Activated CD4-positive, alpha-beta memory T cell treated with anti-CD3 and anti-CD28 coated beads, Interleukin-2, amount 10 ng/mL, durations not matched to agents 7 days and 5 days (primary cell): ENCODE measurements around the gene KMT2C. TPM values are rescaled to one million over a fixed set of nuclear protein-coding genes. Genes with fewer than 3 reads are reported as not detected.

Source experiments
- CTCF ChIA-PET: fragments of 350-600 bp; sonication (Branson Sonifier 250); formaldehyde crosslinking; loops from one replicate; lab custom pipeline; 2021; ENCODE audit warnings: antibody characterized with exemption, inconsistent platforms; lab: Charles Lee
- POLR2A ChIA-PET: fragments of 350-600 bp; sonication (Branson Sonifier 250); formaldehyde crosslinking; loops from one replicate; lab custom pipeline; 2021; ENCODE audit warnings: antibody characterized with exemption; lab: Charles Lee
- DNase-seq: peaks from one replicate; pipeline ENCODE4 v3.0.0-alpha.2; 2020
- H3K27ac Mint-ChIP-seq: one replicate; pipeline ENCODE4 v1.8.0; 2021; ENCODE audit warnings: mild to moderate bottlenecking, mixed read lengths
- H3K27me3 Mint-ChIP-seq: one replicate; pipeline ENCODE4 v1.8.0; 2021; ENCODE audit warnings: mixed read lengths
- H3K36me3 Mint-ChIP-seq: one replicate; pipeline ENCODE4 v1.8.0; 2021; ENCODE audit warnings: low read depth, mixed read lengths
- H3K4me1 Mint-ChIP-seq: one replicate; pipeline ENCODE4 v1.8.0; 2021; ENCODE audit warnings: mixed read lengths
- H3K4me3 Mint-ChIP-seq: one replicate; pipeline ENCODE4 v1.8.0; 2021; ENCODE audit warnings: mild to moderate bottlenecking, mixed read lengths
- H3K9me3 Mint-ChIP-seq: one replicate; pipeline ENCODE4 v1.8.0; 2021; ENCODE audit warnings: mixed read lengths
- total RNA-seq, 2 experiments: library from RNA; stranded (reverse); gene quantifications; one replicate each; pipeline ENCODE4 v1.2.3, GENCODE V29; 2021

Gene KMT2C
- total RNA-seq, 2 experiments from 2014 or later: 58.9 to 63.4 TPM

DNA sequence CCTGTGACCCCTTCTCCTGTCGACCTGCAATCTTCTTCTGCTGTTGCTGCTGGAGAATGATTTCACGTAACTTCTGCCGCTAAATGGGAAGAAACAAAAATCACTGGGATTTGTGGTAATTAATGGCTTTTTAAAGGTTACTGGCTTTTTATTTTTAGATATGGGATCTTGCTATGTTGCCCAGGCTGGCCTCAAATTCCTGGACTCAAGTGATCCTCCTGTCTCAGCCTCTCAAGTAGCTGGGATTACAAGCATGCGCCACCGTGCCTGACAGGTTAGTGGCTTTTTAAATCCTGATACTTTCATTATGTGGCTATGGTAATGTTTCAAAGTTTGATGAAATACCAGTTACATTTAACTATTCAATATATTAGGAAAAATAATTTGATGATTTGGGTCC is 255.8 kb downstream of the KMT2C start:
- H3K27me3 Mint-ChIP-seq: no peaks in the 10 kb centered on the region
- CTCF ChIA-PET: no interaction called here

DNA sequence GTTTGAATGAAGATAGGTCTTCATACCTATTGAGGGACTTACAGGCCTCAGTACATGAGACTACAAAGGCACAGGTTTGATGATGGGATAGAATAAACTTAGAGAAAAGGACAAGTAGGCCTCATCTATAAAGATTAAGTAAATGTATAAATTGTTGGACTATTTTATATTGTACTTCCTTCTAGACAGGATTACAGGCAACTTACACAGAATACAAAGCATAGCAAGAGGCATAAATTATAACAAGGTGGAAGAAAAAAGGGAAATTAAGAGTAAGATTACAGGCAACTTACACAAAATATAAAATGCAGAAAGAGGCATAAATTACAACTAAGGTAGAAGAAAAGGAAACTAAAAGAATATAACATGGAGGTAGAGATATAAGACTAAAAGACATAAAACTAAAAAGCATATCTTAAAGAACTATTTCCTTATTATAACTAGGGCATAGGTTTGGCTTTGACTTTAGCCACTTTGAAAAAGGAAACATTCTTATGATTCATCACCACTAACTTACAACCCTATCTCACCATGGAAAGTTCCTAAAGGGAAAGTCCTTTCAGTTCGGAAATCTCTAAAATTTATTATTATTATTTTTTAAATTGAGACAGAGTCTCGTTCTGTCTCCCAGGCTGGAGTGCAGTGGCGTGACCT is 257.3 kb downstream of the KMT2C start:
- DNase-seq: no peak
- Mint-ChIP-seq H3K4me3 (no peak overlapping the region), H3K9me3 (no peaks in the 10 kb centered on the region), H3K36me3 (peaks cover 70% of the 10 kb centered on the region), H3K27me3 (no peaks in the 10 kb centered on the region), H3K4me1 (peaks cover 20% of the 10 kb centered on the region), H3K27ac (no peak overlapping the region)
- POLR2A ChIA-PET: no interaction called here
- CTCF ChIA-PET: interaction anchor here (0.6 to 0.7 kb wide), 2 partner anchors 77 to 220 kb away, joined by 3 to 4 read pairs; no protein-coding TSS in a partner anchor

More for the DNA sequence above, 255.8 kb downstream of the KMT2C start:
- no peak overlapping the region for H3K27ac Mint-ChIP-seq
- H3K9me3 Mint-ChIP-seq: no peaks in the 10 kb centered on the region
- H3K36me3 Mint-ChIP-seq: peaks cover 72% of the 10 kb centered on the region
- peaks cover 20% of the 10 kb centered on the region for H3K4me1 Mint-ChIP-seq
- POLR2A ChIA-PET: no interaction called here
- no peak overlapping the region for H3K4me3 Mint-ChIP-seq
- no peak for DNase-seq

DNA sequence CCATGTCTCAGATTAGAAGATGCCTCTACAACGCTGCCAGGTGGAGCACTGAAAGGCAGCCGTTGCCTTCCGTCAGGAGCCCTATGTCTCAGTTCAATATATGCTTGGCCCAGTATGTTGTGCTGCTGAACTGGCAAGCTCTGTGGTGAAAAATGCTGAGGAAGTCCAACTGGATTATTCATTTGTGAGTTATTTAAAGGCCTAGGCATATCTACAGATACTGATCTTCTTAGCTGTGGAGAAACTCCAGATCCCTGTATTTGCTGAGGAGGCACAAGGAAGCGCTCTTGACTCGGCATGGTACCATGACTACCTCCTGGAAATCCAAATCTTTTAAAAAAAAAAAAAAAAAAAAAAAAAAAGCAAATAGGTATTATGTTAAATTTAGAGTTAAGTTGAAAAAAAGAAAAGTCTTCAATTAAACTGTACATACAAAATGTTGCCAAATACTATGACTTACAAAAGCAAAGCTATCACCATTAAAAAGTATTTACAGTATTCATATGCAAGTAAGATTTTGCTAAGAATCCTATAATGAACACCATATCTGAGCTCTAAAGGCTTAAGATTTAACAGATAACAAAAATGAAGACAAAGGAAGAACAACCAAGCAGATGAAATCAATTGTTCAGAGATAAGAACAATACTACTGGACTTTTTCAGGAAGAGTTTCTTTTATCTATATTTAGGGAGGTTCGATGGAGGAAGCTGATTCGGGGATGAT is 258.0 kb downstream of the KMT2C start:
- DNase-seq: no peak
- POLR2A ChIA-PET: no interaction called here
- Mint-ChIP-seq H3K36me3 (peaks cover 68% of the 10 kb centered on the region), H3K9me3 (no peaks in the 10 kb centered on the region), H3K4me1 (peaks cover 20% of the 10 kb centered on the region), H3K4me3 (no peak overlapping the region), H3K27ac (no peak overlapping the region), H3K27me3 (no peaks in the 10 kb centered on the region)
- CTCF ChIA-PET: interaction anchor here (0.6 to 0.7 kb wide), 2 partner anchors 76 to 221 kb away, joined by 3 to 4 read pairs; no protein-coding TSS in a partner anchor

DNA sequence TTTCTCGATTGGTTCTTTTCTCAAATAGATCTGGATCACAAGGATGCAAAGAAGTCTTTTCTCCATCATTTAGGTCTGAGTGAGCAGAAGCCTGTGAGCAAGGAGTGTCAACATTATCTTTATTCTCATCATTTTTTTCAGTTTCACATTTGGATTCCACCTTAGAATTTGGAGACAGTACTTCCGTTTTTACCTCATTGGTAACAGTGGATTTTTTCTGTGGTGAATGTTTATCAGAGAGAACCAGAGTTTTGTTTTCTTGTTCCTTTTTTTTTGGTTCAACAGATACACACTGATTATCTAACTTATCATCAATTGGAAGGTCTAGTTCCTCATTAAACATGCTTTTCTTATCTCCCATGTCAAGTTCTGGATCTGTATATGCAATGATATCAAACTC is 259.0 kb downstream of the KMT2C start:
- Mint-ChIP-seq H3K27ac (no peak overlapping the region), H3K36me3 (peaks cover 59% of the 10 kb centered on the region), H3K4me3 (no peak overlapping the region), H3K9me3 (no peaks in the 10 kb centered on the region), H3K4me1 (peaks cover 20% of the 10 kb centered on the region), H3K27me3 (no peaks in the 10 kb centered on the region)
- POLR2A ChIA-PET: no interaction called here
- no peak for DNase-seq
- CTCF ChIA-PET: no interaction called here

- no peak for DNase-seq
- CTCF ChIA-PET: interaction anchor here (1.6 kb wide), 1 partner anchor 39 kb away, joined by 3 read pairs; no protein-coding TSS in a partner anchor
- POLR2A ChIA-PET: no interaction called here
- Mint-ChIP-seq H3K4me1 (peaks cover 19% of the 10 kb centered on the region), H3K27me3 (no peaks in the 10 kb centered on the region), H3K27ac (no peak overlapping the region), H3K4me3 (no peak overlapping the region), H3K36me3 (peaks cover 41% of the 10 kb centered on the region), H3K9me3 (no peaks in the 10 kb centered on the region)
Observed at GRCh38 chr7:152173372-152174070, 262.3 kb downstream of the KMT2C start.

DNA sequence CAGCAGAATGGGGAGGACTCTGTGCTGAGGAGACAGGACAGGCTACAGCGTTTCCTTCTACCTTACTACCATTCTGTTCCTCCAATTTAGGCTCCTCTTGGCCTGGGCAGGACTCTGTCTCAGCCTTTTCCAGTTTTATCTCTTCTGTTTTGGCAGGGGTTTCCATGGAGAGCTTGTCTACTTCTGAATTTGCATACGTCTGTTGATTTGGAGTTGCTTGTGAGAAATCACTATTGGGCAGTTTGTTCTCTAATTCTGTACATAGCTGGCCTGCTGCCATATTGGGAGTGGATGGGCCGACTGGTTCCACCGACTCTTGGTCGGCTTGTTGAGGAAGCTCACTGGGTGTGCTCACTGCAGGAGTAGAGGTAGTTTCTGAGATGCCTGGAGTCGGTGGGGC is 273.5 kb downstream of the KMT2C start:
- Mint-ChIP-seq H3K36me3 (peaks cover 46% of the 10 kb centered on the region), H3K4me1 (peaks cover 5% of the 10 kb centered on the region), H3K27ac (no peak overlapping the region), H3K9me3 (no peaks in the 10 kb centered on the region), H3K27me3 (no peaks in the 10 kb centered on the region), H3K4me3 (no peak overlapping the region)
- no peak for DNase-seq
- ChIA-PET CTCF (no interaction called here), POLR2A (no interaction called here)

GRCh38 chr7:152161171-152161570 is 274.6 kb downstream of the KMT2C start:
- no peaks in the 10 kb centered on the region for H3K9me3 Mint-ChIP-seq
- peaks cover 40% of the 10 kb centered on the region for H3K36me3 Mint-ChIP-seq
- peaks cover 5% of the 10 kb centered on the region for H3K4me1 Mint-ChIP-seq
- no peak overlapping the region for H3K4me3 Mint-ChIP-seq
- no peak overlapping the region for H3K27ac Mint-ChIP-seq
- no peaks in the 10 kb centered on the region for H3K27me3 Mint-ChIP-seq
- ChIA-PET POLR2A (no interaction called here), CTCF (interaction anchor here (2.2 kb wide), 1 partner anchor 16 kb away, joined by 9 read pairs; no protein-coding TSS in a partner anchor)
- no peak for DNase-seq

DNA sequence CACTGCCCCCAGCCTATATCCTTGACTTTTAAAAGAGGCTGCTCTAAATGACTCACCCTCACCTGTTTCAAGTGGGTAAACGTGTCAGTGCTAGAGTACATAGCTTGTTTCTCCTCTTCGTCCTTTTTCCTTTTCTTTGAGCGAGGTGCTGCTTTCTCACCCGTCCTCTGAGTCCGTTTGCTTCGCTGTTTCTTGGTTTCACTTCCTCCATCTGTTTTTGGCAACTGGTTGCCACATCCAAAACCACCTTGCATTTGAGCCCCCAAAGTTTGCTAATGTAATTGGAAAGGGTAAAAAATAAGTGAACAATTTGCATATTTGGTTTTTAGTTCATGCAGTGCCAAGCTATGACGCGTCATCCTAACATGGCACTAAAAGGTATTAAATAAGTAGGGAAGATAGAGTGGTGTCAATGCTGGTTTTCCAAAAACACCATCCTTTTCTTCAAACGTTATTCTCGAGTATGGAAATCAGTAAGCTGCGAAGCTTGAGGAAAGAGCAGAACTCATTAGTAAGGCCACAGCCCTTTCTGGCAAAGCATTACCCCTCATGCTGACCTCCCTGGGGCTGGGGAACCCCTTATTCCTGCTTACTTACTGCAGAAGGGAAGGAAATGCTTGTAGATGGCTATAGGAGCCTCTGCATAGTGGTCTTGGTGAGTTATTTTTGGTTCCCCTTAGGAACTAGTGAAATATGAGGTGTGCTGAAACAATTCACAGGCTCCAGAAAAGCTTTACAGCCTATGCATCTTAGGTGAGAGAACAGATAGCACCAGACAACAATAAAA is 276.8 kb downstream of the KMT2C start:
- Mint-ChIP-seq H3K4me1 (peaks cover 5% of the 10 kb centered on the region), H3K9me3 (no peaks in the 10 kb centered on the region), H3K36me3 (peaks cover 51% of the 10 kb centered on the region), H3K4me3 (no peak overlapping the region), H3K27me3 (no peaks in the 10 kb centered on the region), H3K27ac (peak overlapping the region; percentile 60)
- POLR2A ChIA-PET: interaction anchor here (1.2 kb wide), 1 partner anchor 14 kb away, joined by 3 read pairs; no protein-coding TSS in a partner anchor
- no peak for DNase-seq
- CTCF ChIA-PET: no interaction called here

DNA sequence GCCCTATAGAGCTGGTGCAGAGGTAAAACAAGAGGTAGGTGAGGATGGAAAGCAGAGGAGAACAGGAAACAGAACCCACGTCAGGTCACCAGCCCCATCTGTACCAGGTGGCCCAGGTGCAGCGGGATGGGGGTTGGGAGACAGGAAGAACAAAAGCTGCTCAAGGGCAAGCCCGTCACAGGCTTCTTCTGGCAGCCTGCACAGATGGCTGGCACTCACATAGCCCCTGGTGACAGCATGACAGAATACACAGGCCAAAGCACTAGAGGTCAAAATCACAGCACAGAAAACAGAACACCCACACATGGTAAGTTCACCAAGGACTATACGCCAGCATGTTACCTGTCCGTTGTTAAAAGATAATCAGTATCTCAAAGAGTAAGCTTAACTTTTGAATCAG is 283.5 kb downstream of the KMT2C start:
- H3K27ac Mint-ChIP-seq: no peak overlapping the region
- no peak for DNase-seq
- peaks cover 4% of the 10 kb centered on the region for H3K4me1 Mint-ChIP-seq
- CTCF ChIA-PET: interaction anchor here (1.2 kb wide), 1 partner anchor 12 kb away, joined by 3 read pairs; no protein-coding TSS in a partner anchor
- no peaks in the 10 kb centered on the region for H3K27me3 Mint-ChIP-seq
- no peak overlapping the region for H3K4me3 Mint-ChIP-seq
- no peaks in the 10 kb centered on the region for H3K9me3 Mint-ChIP-seq
- POLR2A ChIA-PET: no interaction called here
- H3K36me3 Mint-ChIP-seq: peaks cover 52% of the 10 kb centered on the region

- no peak for DNase-seq
- H3K36me3 Mint-ChIP-seq: peaks cover 61% of the 10 kb centered on the region
- H3K27ac Mint-ChIP-seq: no peak overlapping the region
- ChIA-PET CTCF (no interaction called here), POLR2A (interaction anchor here (0.6 kb wide), 1 partner anchor 14 kb away, joined by 3 read pairs; no protein-coding TSS in a partner anchor)
- H3K9me3 Mint-ChIP-seq: no peaks in the 10 kb centered on the region
- H3K4me1 Mint-ChIP-seq: peaks cover 26% of the 10 kb centered on the region
- H3K27me3 Mint-ChIP-seq: no peaks in the 10 kb centered on the region
- no peak overlapping the region for H3K4me3 Mint-ChIP-seq
Observed at GRCh38 chr7:152149363-152149762, 286.4 kb downstream of the KMT2C start.

DNA sequence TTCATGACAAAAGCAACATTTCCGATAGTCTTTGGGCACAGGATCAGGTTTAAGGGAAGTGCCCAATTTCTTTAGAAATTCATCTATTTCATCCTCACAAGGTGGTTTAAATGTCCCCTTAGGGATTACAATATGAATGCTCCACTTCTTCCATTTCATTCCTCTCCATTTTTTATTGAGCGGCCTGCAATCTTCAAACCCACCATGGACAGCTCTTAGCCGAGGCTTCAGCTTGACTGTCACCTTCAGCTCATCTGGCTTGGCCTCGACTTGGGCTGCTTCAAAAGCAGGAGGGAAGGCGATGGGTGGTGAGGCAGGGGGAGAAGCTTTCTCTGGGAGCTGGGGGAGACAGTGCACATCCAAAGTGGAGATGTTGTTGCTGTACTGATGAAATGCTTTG is 287.1 kb downstream of the KMT2C start:
- ChIA-PET POLR2A (no interaction called here), CTCF (no interaction called here)
- H3K4me1 Mint-ChIP-seq: peaks cover 32% of the 10 kb centered on the region
- no peaks in the 10 kb centered on the region for H3K9me3 Mint-ChIP-seq
- peaks cover 59% of the 10 kb centered on the region for H3K36me3 Mint-ChIP-seq
- DNase-seq: no peak
- no peak overlapping the region for H3K27ac Mint-ChIP-seq
- no peak overlapping the region for H3K4me3 Mint-ChIP-seq
- no peaks in the 10 kb centered on the region for H3K27me3 Mint-ChIP-seq

GRCh38 chr7:152145853-152146466 is 289.8 kb downstream of the KMT2C start:
- Mint-ChIP-seq H3K36me3 (peaks cover 67% of the 10 kb centered on the region), H3K27me3 (no peaks in the 10 kb centered on the region), H3K9me3 (no peaks in the 10 kb centered on the region), H3K4me1 (peaks cover 44% of the 10 kb centered on the region), H3K4me3 (no peak overlapping the region), H3K27ac (peak overlapping the region; percentile 92)
- POLR2A ChIA-PET: interaction anchor here (1.1 to 2.0 kb wide), 3 partner anchors 13 to 513 kb away, joined by 4 to 11 read pairs (median 4); partner anchors contain the start of gene GALNT11
- CTCF ChIA-PET: interaction anchor here (1.0 to 2.4 kb wide), 3 partner anchors 13 to 363 kb away, joined by 3 to 9 read pairs (median 8); no protein-coding TSS in a partner anchor
- peak; percentile 32 for DNase-seq
